Measurements from ENCODE around the gene DAGLA.

Gene DAGLA

GRCh38 chr11:61735391-61735790 is 55.2 kb downstream of the DAGLA start:
- ChIA-PET POLR2A (no interaction called here), CTCF (interaction anchor here (1.4 to 10.5 kb wide), 4 partner anchors 13 to 57 kb away, joined by 3 to 140 read pairs (median 60); no protein-coding TSS in a partner anchor)
- no peak for TF ChIP-seq CTCF (IDR thresholded peaks at IDR 0.05; ENCODE audit: insufficient read depth, low read length, missing control alignments)
- H3K4me3 ChIP-seq (ENCODE audit: low read depth, low read length): no peak overlapping the region
- DNase-seq (ENCODE audit: low read depth, low spot score): no peak

- POLR2A ChIA-PET: no interaction called here
- CTCF ChIA-PET: interaction anchor here (5.8 to 10.5 kb wide), 2 partner anchors 12 to 16 kb away, joined by 116 to 140 read pairs; no protein-coding TSS in a partner anchor
- no peak for TF ChIP-seq CTCF (IDR thresholded peaks at IDR 0.05; ENCODE audit: insufficient read depth, low read length, missing control alignments)
- no peak overlapping the region for H3K4me3 ChIP-seq (ENCODE audit: low read depth, low read length)
- no peak for DNase-seq (ENCODE audit: low read depth, low spot score)
Observed at GRCh38 chr11:61736310-61736709, 56.1 kb downstream of the DAGLA start.

- ChIA-PET POLR2A (no interaction called here), CTCF (interaction anchor here (1.2 to 10.5 kb wide), 3 partner anchors 12 to 65 kb away, joined by 6 to 140 read pairs (median 116); no protein-coding TSS in a partner anchor)
- no peak for TF ChIP-seq CTCF (IDR thresholded peaks at IDR 0.05; ENCODE audit: insufficient read depth, low read length, missing control alignments)
- H3K4me3 ChIP-seq (ENCODE audit: low read depth, low read length): no peak overlapping the region
- DNase-seq (ENCODE audit: low read depth, low spot score): no peak
Observed at GRCh38 chr11:61737131-61737530, 56.9 kb downstream of the DAGLA start.

GRCh38 chr11:61737636-61738386 is 57.6 kb downstream of the DAGLA start:
- CTCF ChIA-PET: interaction anchor here (1.2 to 10.5 kb wide), 2 partner anchors 11 to 66 kb away, joined by 6 to 140 read pairs; no protein-coding TSS in a partner anchor
- no peak overlapping the region for H3K4me3 ChIP-seq (ENCODE audit: low read depth, low read length)
- no peak for DNase-seq (ENCODE audit: low read depth, low spot score)
- TF ChIP-seq CTCF (IDR thresholded peaks at IDR 0.05; ENCODE audit: insufficient read depth, low read length, missing control alignments): no peak
- POLR2A ChIA-PET: no interaction called here

- ChIA-PET CTCF (interaction anchor here (1.1 to 10.5 kb wide), 4 partner anchors 10 to 293 kb away, joined by 3 to 140 read pairs (median 4); no protein-coding TSS in a partner anchor), POLR2A (no interaction called here)
- no peak overlapping the region for H3K4me3 ChIP-seq (ENCODE audit: low read depth, low read length)
- no peak for DNase-seq (ENCODE audit: low read depth, low spot score)
- no peak for TF ChIP-seq CTCF (IDR thresholded peaks at IDR 0.05; ENCODE audit: insufficient read depth, low read length, missing control alignments)
Observed at GRCh38 chr11:61738776-61739175, 58.6 kb downstream of the DAGLA start.

- CTCF ChIA-PET: interaction anchor here (0.7 to 10.5 kb wide), 6 partner anchors 9 to 293 kb away, joined by 3 to 140 read pairs (median 4); no protein-coding TSS in a partner anchor
- DNase-seq (ENCODE audit: low read depth, low spot score): no peak
- TF ChIP-seq CTCF (IDR thresholded peaks at IDR 0.05; ENCODE audit: insufficient read depth, low read length, missing control alignments): no peak
- no peak overlapping the region for H3K4me3 ChIP-seq (ENCODE audit: low read depth, low read length)
- POLR2A ChIA-PET: no interaction called here
Observed at GRCh38 chr11:61739413-61739812, 59.2 kb downstream of the DAGLA start.
